Upper lobe of right lung (tissue), 1 donor: ENCODE measurements around the gene HSPA8. TPM values are rescaled to one million over a fixed set of nuclear protein-coding genes. Genes with fewer than 3 reads are reported as not detected.

Experiments used
- ATAC-seq: fragments of 200-7000 bp; cut with Tn5 transposase; one replicate; pipeline ENCODE4 v1.9.1; 2020; ENCODE audit warnings: mild to moderate bottlenecking, moderate library complexity
- DNase-seq: peaks from one replicate; pipeline ENCODE4 v3.0.0-alpha.2; 2020
- H3K27ac ChIP-seq: fragments of 200-600 bp; one replicate; pipeline ENCODE4 v1.8.0; 2022
- H3K27me3 ChIP-seq: fragments of 200-600 bp; one replicate; pipeline ENCODE4 v1.8.0; 2022; ENCODE audit warnings: mild to moderate bottlenecking
- H3K36me3 ChIP-seq: fragments of 200-600 bp; one replicate; pipeline ENCODE4 v1.8.0; 2022
- H3K4me1 ChIP-seq: fragments of 200-600 bp; one replicate; pipeline ENCODE4 v1.8.0; 2022
- H3K4me3 ChIP-seq: fragments of 200-600 bp; one replicate; pipeline ENCODE4 v1.8.0; 2022; ENCODE audit warnings: mild to moderate bottlenecking
- H3K9me3 ChIP-seq: fragments of 200-600 bp; one replicate; pipeline ENCODE4 v1.8.0; 2022
- intact Hi-C: fragments of 100-400 bp; cut with DNase I; formaldehyde crosslinking; loops from one replicate; pipeline ENCODE4 v1.11.0; 2022
- total RNA-seq: library from RNA; stranded (reverse); fragmentation: NEBNext Ultra II Directional; extraction: Animal tissue kit (Norgen Biotek cat#: 25700); gene quantifications from one replicate; pipeline ENCODE4 v1.2.1, GENCODE V29; 2021
- TF ChIP-seq, protein P1 (sequence below): fragments of 200-600 bp; IDR thresholded peaks from one replicate; pipeline ENCODE4 v1.8.0; 2022; ENCODE audit warnings: antibody characterized with exemption
- donor health status: DM: no; HTN: yes; CAD: no; lungs with severe emphysema.

HSPA8 gene
- total RNA-seq, 1 donor from 2014 or later, result 840 TPM

DNA sequence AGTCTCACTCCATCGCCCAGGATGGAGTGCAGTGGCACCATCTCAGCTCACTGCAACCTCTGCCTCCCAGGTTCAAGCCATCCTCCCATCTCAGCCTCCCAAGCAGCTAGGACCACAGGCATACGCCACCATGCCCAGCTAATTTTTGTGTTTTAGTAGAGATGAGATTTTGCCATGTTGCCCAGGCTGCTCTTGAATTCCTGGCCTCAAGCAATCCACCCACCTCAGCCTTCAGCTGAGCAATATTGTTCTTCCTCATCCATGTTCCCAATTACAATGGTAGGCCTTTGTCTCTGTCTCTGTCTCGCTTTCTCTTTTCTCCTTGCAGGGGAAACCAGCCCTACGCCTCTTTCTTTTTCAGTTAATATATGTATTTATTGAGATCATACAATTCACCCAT, 10.3 kb downstream of the HSPA8 start:
- Histone ChIP-seq H3K4me1 (no peaks in the 10 kb centered on the region), H3K4me3 (no peak overlapping the region), H3K36me3 (peaks cover 36% of the 10 kb centered on the region), H3K27me3 (no peaks in the 10 kb centered on the region), H3K9me3 (no peaks in the 10 kb centered on the region), H3K27ac (no peak overlapping the region)
- DNase-seq (no peak), ATAC-seq (no peak)
- intact Hi-C loops, result no loop called here
- TF ChIP-seq, protein P1, sequence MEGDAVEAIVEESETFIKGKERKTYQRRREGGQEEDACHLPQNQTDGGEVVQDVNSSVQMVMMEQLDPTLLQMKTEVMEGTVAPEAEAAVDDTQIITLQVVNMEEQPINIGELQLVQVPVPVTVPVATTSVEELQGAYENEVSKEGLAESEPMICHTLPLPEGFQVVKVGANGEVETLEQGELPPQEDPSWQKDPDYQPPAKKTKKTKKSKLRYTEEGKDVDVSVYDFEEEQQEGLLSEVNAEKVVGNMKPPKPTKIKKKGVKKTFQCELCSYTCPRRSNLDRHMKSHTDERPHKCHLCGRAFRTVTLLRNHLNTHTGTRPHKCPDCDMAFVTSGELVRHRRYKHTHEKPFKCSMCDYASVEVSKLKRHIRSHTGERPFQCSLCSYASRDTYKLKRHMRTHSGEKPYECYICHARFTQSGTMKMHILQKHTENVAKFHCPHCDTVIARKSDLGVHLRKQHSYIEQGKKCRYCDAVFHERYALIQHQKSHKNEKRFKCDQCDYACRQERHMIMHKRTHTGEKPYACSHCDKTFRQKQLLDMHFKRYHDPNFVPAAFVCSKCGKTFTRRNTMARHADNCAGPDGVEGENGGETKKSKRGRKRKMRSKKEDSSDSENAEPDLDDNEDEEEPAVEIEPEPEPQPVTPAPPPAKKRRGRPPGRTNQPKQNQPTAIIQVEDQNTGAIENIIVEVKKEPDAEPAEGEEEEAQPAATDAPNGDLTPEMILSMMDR, result no peak

DNA sequence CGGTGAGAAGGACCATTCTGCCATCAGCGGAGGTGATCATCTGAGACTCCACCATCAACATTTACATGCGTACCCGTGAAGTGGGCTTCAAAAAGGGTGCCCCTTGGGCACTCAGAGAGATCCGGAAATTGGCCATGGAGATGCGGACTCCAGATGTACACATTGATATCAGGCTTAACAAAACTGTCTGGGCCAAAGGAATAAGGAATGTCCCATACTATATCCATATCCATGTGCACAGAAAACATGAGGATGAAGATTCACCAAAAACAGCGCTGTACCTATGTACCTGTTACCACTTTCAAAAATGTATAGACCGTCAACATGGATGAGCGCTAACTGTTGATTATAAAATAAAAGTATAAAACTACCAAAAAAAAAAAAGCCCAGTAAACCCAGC, 10.8 kb downstream of the HSPA8 start:
- intact Hi-C loops, result no loop called here
- H3K27me3 ChIP-seq, result no peaks in the 10 kb centered on the region
- TF ChIP-seq, protein P1, result no peak
- H3K4me3 ChIP-seq, result no peak overlapping the region
- no peak for ATAC-seq
- H3K27ac ChIP-seq, result no peak overlapping the region
- H3K9me3 ChIP-seq, result no peaks in the 10 kb centered on the region
- H3K4me1 ChIP-seq, result no peaks in the 10 kb centered on the region
- H3K36me3 ChIP-seq, result peaks cover 31% of the 10 kb centered on the region
- no peak for DNase-seq

DNA sequence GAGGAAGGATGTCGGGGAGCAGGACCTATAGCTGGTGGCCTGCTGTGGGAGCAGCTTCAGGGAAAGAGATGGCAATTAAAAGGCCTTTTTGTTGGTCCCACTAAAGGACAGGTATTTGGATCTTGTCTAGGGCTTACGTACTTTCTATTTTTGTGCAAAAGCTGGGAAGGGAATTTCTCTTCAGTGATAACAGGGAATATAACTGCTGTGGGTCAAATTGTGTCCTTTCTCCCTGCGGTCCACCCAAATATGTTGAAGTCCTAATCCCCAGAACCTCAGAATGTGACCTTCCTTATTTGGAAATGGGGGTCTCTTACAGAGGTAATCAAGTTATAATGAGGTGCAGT, 14.0 kb downstream of the HSPA8 start:
- TF ChIP-seq, protein P1, result no peak
- no peak for ATAC-seq
- intact Hi-C loops, result no loop called here

DNA sequence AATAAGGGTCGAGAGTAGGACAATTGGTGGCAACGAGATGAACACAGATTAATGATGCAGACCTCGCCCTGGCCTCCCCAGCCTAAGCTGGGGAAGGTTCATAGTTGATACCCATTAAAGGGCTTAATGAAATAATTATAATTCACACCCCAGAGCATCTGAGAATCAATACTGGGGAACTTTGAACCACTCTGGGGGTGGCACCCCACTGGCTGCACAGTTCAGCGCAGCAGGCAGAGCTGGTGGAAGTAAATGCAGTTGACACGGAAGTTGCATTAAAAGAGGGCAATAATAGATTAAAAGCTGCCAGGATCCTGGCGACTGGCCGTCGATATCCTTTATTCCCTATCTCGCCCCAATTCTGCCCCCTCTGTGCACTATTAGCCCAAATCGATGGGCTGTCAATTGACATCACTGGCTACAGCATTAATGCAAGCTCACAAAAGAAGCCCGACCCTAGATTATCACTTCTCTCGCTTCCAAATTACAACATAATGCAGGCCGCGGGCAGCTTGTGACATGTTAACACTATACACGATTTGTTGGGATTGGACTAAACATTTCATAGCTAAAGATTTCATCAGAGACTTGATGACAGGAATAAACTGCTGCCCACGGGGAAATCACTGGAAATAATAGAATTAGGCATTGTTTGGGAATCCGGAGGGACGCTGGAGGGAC, 14.5 kb downstream of the HSPA8 start:
- TF ChIP-seq, protein P1, result no peak

More for the DNA sequence above, 14.0 kb downstream of the HSPA8 start:
- Histone ChIP-seq H3K4me3 (no peak overlapping the region), H3K27ac (no peak overlapping the region), H3K27me3 (no peaks in the 10 kb centered on the region), H3K36me3 (peaks cover 2% of the 10 kb centered on the region), H3K4me1 (no peaks in the 10 kb centered on the region), H3K9me3 (no peaks in the 10 kb centered on the region)
- DNase-seq, result no peak

DNA sequence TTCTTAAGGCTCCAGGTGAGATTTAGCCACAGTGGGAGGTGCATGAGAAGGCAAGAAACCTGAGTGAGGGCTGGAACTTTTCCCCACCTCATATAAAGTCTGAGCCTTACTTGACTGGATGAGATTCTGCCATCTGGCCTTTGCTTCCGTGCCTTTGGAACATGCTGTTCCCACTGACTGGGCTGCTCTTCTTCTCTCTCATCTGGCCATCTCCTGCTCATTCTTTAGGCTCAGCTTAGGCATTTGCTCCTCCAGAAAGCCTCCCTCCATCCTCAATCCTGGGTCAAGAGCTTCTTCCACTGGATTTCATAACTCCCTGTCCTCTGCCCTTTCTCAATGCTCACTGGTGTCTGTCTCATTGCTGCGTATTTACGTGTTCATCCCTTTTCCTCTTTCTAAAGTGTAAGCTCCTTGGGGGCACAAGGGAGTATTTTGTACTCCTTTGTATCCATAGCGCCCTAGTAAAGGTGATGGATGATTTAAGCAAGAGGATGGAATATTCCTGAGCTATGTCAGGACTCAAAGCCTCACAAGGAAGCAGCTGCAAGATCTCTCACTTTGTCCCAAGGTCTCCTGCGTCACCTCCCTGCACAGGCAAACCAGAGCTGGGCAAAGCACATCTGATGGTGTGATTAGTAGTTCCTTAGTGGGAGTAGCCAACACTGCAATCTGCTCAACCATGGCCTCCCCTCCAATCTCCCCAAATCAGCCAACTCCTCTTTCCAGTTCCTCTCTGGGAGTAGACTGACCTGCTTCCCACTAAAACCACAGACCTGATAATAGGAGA, 15.3 kb downstream of the HSPA8 start:
- Histone ChIP-seq H3K27me3 (no peaks in the 10 kb centered on the region), H3K9me3 (no peaks in the 10 kb centered on the region), H3K4me1 (no peaks in the 10 kb centered on the region), H3K27ac (no peak overlapping the region), H3K4me3 (no peak overlapping the region), H3K36me3 (no peaks in the 10 kb centered on the region)
- intact Hi-C loops, result no loop called here
- no peak for ATAC-seq
- TF ChIP-seq, protein P1, result no peak
- DNase-seq, result no peak

More for the DNA sequence above, 14.5 kb downstream of the HSPA8 start:
- no peak for DNase-seq
- Histone ChIP-seq H3K9me3 (no peaks in the 10 kb centered on the region), H3K36me3 (no peaks in the 10 kb centered on the region), H3K27ac (no peak overlapping the region), H3K27me3 (no peaks in the 10 kb centered on the region), H3K4me3 (no peak overlapping the region), H3K4me1 (no peaks in the 10 kb centered on the region)
- no peak for ATAC-seq
- intact Hi-C loops, result no loop called here
